Epithelial cell of proximal tubule (primary cell): ENCODE results near the gene RABGAP1L. TPM values are rescaled to one million over a fixed set of nuclear protein-coding genes. Genes with fewer than 3 reads are reported as not detected.
"Not testable (repeated sequence)": the region's sequence is repeated elsewhere in the genome, so short reads cannot be mapped to it uniquely, and the experiment has no call there.

Experiments used
- DNase-seq: peaks from one replicate; pipeline ENCODE4 v3.0.0-alpha.2; 2011; ENCODE audit warnings: low read depth
- H3K4me3 ChIP-seq: 2 replicates; pipeline ENCODE4 v1.5.1; 2011; ENCODE audit warnings: low read depth, mild to moderate bottlenecking, low read length
- total RNA-seq: library from RNA; depleted of rRNA; stranded (reverse); fragments of >200 nt; gene quantifications from 2 replicates; pipeline ENCODE4 v1.2.3, GENCODE V29; 2015
- TF ChIP-seq, protein P1 (sequence below): conservative IDR thresholded peaks from 2 replicates; pipeline ENCODE4 v1.5.1; 2012; ENCODE audit warnings: low read depth, mild to moderate bottlenecking, low read length

The RABGAP1L gene
- total RNA-seq, 1 donor from 2014 or later = 16.3 TPM

DNA sequence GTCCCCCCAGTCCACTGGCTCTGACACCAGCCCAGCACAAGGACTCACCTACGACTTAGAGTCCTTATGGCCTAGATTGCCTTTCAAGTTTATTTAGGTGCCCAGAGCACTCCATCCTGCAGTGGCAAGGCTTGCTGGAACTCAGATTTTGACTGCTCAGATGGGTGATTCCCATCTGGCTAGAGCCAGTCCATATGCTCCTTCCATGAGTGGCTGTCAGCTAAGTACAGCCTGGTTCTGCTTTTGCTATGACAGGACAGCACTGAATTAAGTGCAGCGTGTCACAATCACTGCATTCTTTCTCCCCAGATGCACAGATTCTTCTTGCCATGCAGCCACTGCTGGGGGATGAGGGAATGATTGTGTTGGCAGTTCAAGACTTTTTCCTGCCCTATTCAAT lies 332.3 kb downstream of the RABGAP1L start:
- no peak for DNase-seq
- TF ChIP-seq, protein P1, sequence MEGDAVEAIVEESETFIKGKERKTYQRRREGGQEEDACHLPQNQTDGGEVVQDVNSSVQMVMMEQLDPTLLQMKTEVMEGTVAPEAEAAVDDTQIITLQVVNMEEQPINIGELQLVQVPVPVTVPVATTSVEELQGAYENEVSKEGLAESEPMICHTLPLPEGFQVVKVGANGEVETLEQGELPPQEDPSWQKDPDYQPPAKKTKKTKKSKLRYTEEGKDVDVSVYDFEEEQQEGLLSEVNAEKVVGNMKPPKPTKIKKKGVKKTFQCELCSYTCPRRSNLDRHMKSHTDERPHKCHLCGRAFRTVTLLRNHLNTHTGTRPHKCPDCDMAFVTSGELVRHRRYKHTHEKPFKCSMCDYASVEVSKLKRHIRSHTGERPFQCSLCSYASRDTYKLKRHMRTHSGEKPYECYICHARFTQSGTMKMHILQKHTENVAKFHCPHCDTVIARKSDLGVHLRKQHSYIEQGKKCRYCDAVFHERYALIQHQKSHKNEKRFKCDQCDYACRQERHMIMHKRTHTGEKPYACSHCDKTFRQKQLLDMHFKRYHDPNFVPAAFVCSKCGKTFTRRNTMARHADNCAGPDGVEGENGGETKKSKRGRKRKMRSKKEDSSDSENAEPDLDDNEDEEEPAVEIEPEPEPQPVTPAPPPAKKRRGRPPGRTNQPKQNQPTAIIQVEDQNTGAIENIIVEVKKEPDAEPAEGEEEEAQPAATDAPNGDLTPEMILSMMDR = no peak
- no peak overlapping the region for H3K4me3 ChIP-seq

DNA sequence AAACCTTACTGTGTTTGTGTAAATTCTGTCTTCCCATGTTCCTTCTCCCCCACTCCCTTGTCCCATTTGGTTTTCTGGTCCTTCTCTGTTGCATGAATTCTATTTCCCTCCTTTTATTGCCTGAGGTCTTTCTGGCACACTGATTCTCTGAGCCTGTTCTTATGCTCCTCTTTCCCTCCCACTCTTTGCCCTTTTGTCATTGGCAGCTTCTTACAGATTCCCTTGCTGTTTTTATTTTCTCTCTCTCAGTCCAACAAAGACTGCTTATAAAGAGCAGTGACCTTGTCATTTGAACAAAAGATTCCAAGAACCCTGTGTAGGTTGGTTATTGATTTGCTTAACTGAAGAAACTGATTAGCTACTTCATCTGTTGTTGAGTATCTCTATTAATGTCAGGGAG lies 338.2 kb downstream of the RABGAP1L start:
- no peak overlapping the region for H3K4me3 ChIP-seq
- TF ChIP-seq, protein P1 = no peak
- no peak for DNase-seq

DNA sequence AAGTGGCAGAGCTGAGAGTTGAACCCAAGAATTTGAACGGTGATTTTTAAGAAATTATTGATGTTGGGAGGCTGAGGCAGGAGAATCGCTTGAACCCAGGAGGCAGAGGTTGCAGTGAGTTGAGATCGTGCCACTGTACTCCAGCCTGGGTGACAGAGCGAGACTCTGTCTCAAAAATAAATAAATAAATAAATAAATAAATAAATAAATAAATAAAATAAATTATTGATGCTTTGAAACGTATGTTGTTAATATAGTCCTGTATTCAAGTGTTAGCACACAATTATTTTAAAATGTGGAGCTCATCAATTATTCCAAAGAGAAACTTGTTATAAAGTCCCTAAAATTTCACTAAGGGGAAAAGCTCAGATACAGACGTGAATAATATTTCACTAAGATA lies 357.4 kb downstream of the RABGAP1L start:
- not testable (repeated sequence) for H3K4me3 ChIP-seq, DNase-seq

DNA sequence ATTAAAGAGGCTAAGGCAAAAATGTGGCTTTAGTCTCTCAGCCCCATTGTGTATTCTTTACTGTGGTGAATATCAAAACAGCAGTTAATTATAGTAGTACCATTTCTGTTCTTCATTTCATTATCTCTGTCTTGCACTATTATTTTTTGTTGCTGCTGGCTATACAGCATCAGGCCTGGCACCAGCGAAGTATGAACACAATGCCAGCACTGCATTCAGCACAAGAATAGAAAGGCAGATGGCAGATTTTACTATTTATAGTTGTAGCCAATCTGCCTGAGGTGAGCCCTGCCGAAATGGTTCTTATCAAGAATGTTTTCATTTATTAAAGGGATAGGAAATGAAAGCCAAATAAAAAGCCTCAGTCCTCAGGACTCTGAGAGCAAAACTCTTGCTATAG lies 360.5 kb downstream of the RABGAP1L start:
- DNase-seq = no peak
- TF ChIP-seq, protein P1 = no peak
- no peak overlapping the region for H3K4me3 ChIP-seq

DNA sequence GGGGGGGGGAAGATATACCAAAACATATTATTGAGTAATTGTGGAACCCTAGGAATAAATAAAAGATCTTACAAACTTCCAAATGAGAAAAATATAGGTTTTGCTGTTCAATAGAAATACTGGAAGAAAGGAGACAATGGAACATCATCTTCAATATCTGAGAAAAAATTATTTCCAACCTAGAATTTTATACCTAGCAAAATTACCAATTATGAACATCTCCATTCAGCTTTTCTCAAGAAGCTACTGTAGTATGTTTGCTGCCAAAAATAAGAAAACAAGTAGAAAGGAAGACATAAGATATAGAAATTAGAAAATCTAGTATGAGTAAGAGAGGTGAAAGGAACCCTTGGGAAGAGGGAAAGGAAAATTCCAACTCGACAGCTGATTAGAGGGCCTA lies 372.4 kb downstream of the RABGAP1L start:
- H3K4me3 ChIP-seq = no peak overlapping the region
- no peak for DNase-seq
- TF ChIP-seq, protein P1 = no peak

DNA sequence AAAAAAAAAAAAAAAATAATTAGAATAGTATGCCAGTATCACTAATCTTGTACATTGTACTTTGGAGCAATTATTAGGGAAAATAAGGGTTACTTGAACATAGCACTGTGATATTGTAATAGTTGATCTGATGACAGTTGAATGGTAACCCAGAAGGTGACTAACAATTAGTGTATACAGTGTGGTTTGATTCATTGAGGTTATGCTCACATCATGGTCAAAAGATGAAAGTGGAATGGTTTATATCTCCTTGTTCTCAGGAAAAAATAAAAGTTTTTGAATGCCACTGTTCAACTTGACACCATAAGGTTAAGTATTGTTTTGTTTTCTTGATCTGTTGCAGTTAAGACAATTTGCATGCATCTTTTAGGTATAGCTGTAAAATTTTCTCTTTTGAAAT lies 375.5 kb downstream of the RABGAP1L start:
- TF ChIP-seq, protein P1 = no peak
- DNase-seq = no peak
- no peak overlapping the region for H3K4me3 ChIP-seq

DNA sequence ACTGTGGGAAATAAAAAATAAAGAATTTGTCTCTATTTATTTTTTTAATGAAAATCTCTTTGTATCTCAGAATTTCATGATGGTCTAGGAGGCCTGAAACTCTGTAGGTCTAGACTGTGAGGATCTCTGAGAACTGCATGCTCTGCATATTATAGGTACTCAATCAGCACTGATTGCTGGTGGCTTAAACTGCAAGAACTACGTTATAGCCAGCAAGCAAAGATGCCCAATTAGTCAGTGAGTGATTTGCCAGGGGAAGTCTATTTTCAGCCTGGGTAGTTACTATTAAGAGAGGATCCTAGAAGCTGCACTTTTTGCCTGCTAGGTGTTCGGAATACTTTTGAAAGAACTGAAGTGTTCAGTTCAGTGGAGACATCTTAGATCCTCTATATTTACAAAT lies 375.9 kb downstream of the RABGAP1L start:
- TF ChIP-seq, protein P1 = no peak
- no peak for DNase-seq
- no peak overlapping the region for H3K4me3 ChIP-seq

DNA sequence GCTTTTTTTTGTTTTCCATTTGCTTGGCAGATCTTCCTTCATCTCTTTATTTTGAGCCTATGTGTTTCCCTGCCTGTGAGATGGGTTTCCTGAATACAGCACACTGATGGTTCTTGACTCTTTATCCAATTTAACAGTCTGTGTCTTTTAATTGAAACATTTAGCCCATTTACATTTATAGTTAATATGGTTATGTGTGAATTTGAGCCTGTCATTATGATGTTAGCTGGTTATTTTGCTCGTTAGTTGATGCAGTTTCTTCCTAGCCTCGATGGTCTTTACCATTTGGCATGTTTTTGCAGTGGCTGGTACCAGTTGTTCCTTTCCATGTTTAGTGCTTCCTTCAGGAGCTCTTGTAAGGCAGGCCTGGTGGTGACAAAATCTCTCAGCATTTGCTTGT lies 384.1 kb downstream of the RABGAP1L start:
- H3K4me3 ChIP-seq, DNase-seq: not testable (repeated sequence)
